Cardiac ventricle fibroblast (primary cell): ENCODE data around the gene DCANP1. TPM values are rescaled to one million over a fixed set of nuclear protein-coding genes. Genes with fewer than 3 reads are reported as not detected.

Source experiments
- total RNA-seq: library from RNA; depleted of rRNA; stranded (reverse); fragments of >200 nt; gene quantifications from 2 replicates; pipeline ENCODE4 v1.2.3, GENCODE V29; 2015

DCANP1 gene, protein sequence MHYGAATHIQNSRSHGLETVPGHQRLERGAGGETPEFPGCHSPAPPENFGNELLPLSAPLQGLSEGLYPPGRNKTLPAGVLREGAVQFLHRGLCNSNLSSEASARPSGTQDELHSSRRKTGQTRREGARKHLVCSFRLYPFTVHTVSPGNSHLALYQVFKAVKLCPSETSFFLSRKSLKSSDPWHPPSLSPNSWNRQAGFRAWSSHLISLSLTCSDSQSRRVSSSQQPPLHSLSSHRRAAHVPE
- not detected in 2 replicates for total RNA-seq

GRCh38 chr5:135447298-135447929 is at the start of gene DCANP1:
Gene DCANP1, minus strand, starts transcription at chr5:135447348. Its CDS starts 240 bp downstream, at chr5:135447108.

GRCh38 chr5:135452321-135453030 is 5.3 kb upstream of the DCANP1 start, which contains the start of gene TIFAB:
Gene TIFAB, minus strand, starts transcription at chr5:135452351. Its CDS starts 2,412 bp downstream, at chr5:135449939.

GRCh38 chr5:135398855-135399793 is 48.0 kb downstream of the DCANP1 start, which contains the start of gene MACROH2A1:
Gene MACROH2A1, minus strand, starts transcription at chr5:135399231. Its CDS starts 10,138 bp downstream, at chr5:135389093.

Other genes starting within 250 kb of the DCANP1 start
- 92.7 and 102 TPM in 2 replicates for gene MACROH2A1, start 48.1 kb downstream of the DCANP1 start, total RNA-seq
- gene TIFAB, start 5.0 kb upstream of the DCANP1 start, total RNA-seq, result not detected in 2 replicates
- not detected in 2 replicates for gene NEUROG1, start 88.6 kb upstream of the DCANP1 start, total RNA-seq
- gene CXCL14, start 131.6 kb upstream of the DCANP1 start, total RNA-seq, result 0.64 TPM in 1 of 2 replicates, not detected in the other